ENCODE measurements around the gene SLC2A6. TPM values are rescaled to one million over a fixed set of nuclear protein-coding genes. Genes with fewer than 3 reads are reported as not detected.

SLC2A6 gene
- total RNA-seq, 2 experiments from 2014 or later: 2.2 to 2.6 TPM

- Mint-ChIP-seq H3K27me3 (no peaks in the 10 kb centered on the region), H3K4me3 (no peak overlapping the region), H3K4me1 (ENCODE audit: low read depth) (peaks cover 5% of the 10 kb centered on the region), H3K9me3 (no peaks in the 10 kb centered on the region), H3K36me3 (no peaks in the 10 kb centered on the region), H3K27ac (no peak overlapping the region)
- POLR2A ChIA-PET: no interaction called here
- no peak for DNase-seq
- intact Hi-C loops (cut with micrococcal nuclease): loop anchor here (5.0 kb wide), 1 partner anchor 59 kb away; the partner anchor contains the start of gene REXO4
- CTCF ChIA-PET: interaction anchor here (1.4 kb wide), 1 partner anchor 9 kb away, joined by 3 read pairs; no protein-coding TSS in a partner anchor
Measured at GRCh38 chr9:133476036-133476931, 2.6 kb downstream of the SLC2A6 start.

GRCh38 chr9:133475292-133476012 lies 3.4 kb downstream of the SLC2A6 start:
- DNase-seq: no peak
- Mint-ChIP-seq H3K4me1 (ENCODE audit: low read depth) (peaks cover 5% of the 10 kb centered on the region), H3K36me3 (no peaks in the 10 kb centered on the region), H3K4me3 (no peak overlapping the region), H3K9me3 (no peaks in the 10 kb centered on the region), H3K27me3 (no peaks in the 10 kb centered on the region), H3K27ac (no peak overlapping the region)
- ChIA-PET CTCF (no interaction called here), POLR2A (no interaction called here)
- intact Hi-C loops (cut with micrococcal nuclease): loop anchor here (5.0 kb wide), 1 partner anchor 58 kb away; the partner anchor contains the start of gene REXO4

GRCh38 chr9:133474853-133475252 lies 4.0 kb downstream of the SLC2A6 start:
- Mint-ChIP-seq H3K27me3 (no peaks in the 10 kb centered on the region), H3K4me3 (no peak overlapping the region), H3K27ac (no peak overlapping the region), H3K9me3 (no peaks in the 10 kb centered on the region), H3K36me3 (no peaks in the 10 kb centered on the region), H3K4me1 (ENCODE audit: low read depth) (peaks cover 3% of the 10 kb centered on the region)
- DNase-seq: no peak
- ChIA-PET POLR2A (no interaction called here), CTCF (interaction anchor here (1.2 kb wide), 1 partner anchor 12 kb away, joined by 3 read pairs; no protein-coding TSS in a partner anchor)
- intact Hi-C loops (cut with micrococcal nuclease): loop anchor here (5.0 kb wide), 1 partner anchor 58 kb away; the partner anchor contains the start of gene REXO4

- H3K36me3 Mint-ChIP-seq: no peaks in the 10 kb centered on the region
- POLR2A ChIA-PET: no interaction called here
Measured at GRCh38 chr9:133474215-133474614, 4.7 kb downstream of the SLC2A6 start.

GRCh38 chr9:133473743-133474142 lies 5.2 kb downstream of the SLC2A6 start:
- H3K36me3 Mint-ChIP-seq: no peaks in the 10 kb centered on the region
- no peak for DNase-seq
- no peaks in the 10 kb centered on the region for H3K4me1 Mint-ChIP-seq (ENCODE audit: low read depth)
- ChIA-PET CTCF (interaction anchor here (1.2 kb wide), 1 partner anchor 13 kb away, joined by 3 read pairs; no protein-coding TSS in a partner anchor), POLR2A (no interaction called here)
- H3K27ac Mint-ChIP-seq: no peak overlapping the region
- intact Hi-C loops (cut with micrococcal nuclease): no loop called here
- H3K9me3 Mint-ChIP-seq: no peaks in the 10 kb centered on the region
- H3K4me3 Mint-ChIP-seq: no peak overlapping the region
- no peaks in the 10 kb centered on the region for H3K27me3 Mint-ChIP-seq

More at GRCh38 chr9:133474215-133474614, 4.7 kb downstream of the SLC2A6 start:
- Mint-ChIP-seq H3K27ac (no peak overlapping the region), H3K4me3 (no peak overlapping the region), H3K4me1 (ENCODE audit: low read depth) (no peaks in the 10 kb centered on the region), H3K9me3 (no peaks in the 10 kb centered on the region), H3K27me3 (no peaks in the 10 kb centered on the region)
- no peak for DNase-seq
- CTCF ChIA-PET: interaction anchor here (1.2 kb wide), 1 partner anchor 12 kb away, joined by 3 read pairs; no protein-coding TSS in a partner anchor
- intact Hi-C loops (cut with micrococcal nuclease): no loop called here

GRCh38 chr9:133472753-133473378 lies 6.0 kb downstream of the SLC2A6 start:
- Mint-ChIP-seq H3K27me3 (no peaks in the 10 kb centered on the region), H3K4me1 (ENCODE audit: low read depth) (no peaks in the 10 kb centered on the region), H3K27ac (no peak overlapping the region), H3K4me3 (no peak overlapping the region), H3K9me3 (no peaks in the 10 kb centered on the region), H3K36me3 (no peaks in the 10 kb centered on the region)
- intact Hi-C loops (cut with micrococcal nuclease): no loop called here
- POLR2A ChIA-PET: no interaction called here
- DNase-seq: no peak
- CTCF ChIA-PET: no interaction called here

GRCh38 chr9:133472277-133472645 lies 6.6 kb downstream of the SLC2A6 start:
- intact Hi-C loops (cut with micrococcal nuclease): no loop called here
- Mint-ChIP-seq H3K36me3 (no peaks in the 10 kb centered on the region), H3K4me3 (no peak overlapping the region), H3K9me3 (no peaks in the 10 kb centered on the region), H3K4me1 (ENCODE audit: low read depth) (no peaks in the 10 kb centered on the region), H3K27me3 (no peaks in the 10 kb centered on the region), H3K27ac (no peak overlapping the region)
- DNase-seq: no peak
- ChIA-PET POLR2A (no interaction called here), CTCF (no interaction called here)

GRCh38 chr9:133471551-133472276 lies 7.2 kb downstream of the SLC2A6 start:
- no peak overlapping the region for H3K4me3 Mint-ChIP-seq
- no peaks in the 10 kb centered on the region for H3K9me3 Mint-ChIP-seq
- no peaks in the 10 kb centered on the region for H3K4me1 Mint-ChIP-seq (ENCODE audit: low read depth)
- ChIA-PET POLR2A (no interaction called here), CTCF (no interaction called here)
- intact Hi-C loops (cut with micrococcal nuclease): no loop called here
- no peak for DNase-seq
- H3K27ac Mint-ChIP-seq: no peak overlapping the region
- no peaks in the 10 kb centered on the region for H3K36me3 Mint-ChIP-seq
- H3K27me3 Mint-ChIP-seq: no peaks in the 10 kb centered on the region

GRCh38 chr9:133470988-133471387 lies 7.9 kb downstream of the SLC2A6 start:
- ChIA-PET POLR2A (no interaction called here), CTCF (no interaction called here)
- no peaks in the 10 kb centered on the region for H3K9me3 Mint-ChIP-seq
- DNase-seq: no peak
- no peaks in the 10 kb centered on the region for H3K4me1 Mint-ChIP-seq (ENCODE audit: low read depth)
- H3K4me3 Mint-ChIP-seq: no peak overlapping the region
- intact Hi-C loops (cut with micrococcal nuclease): no loop called here
- H3K27ac Mint-ChIP-seq: no peak overlapping the region
- H3K27me3 Mint-ChIP-seq: no peaks in the 10 kb centered on the region
- no peaks in the 10 kb centered on the region for H3K36me3 Mint-ChIP-seq

GRCh38 chr9:133470427-133470924 lies 8.4 kb downstream of the SLC2A6 start:
- Mint-ChIP-seq H3K27me3 (no peaks in the 10 kb centered on the region), H3K27ac (no peak overlapping the region), H3K36me3 (no peaks in the 10 kb centered on the region), H3K4me1 (ENCODE audit: low read depth) (no peaks in the 10 kb centered on the region), H3K9me3 (no peaks in the 10 kb centered on the region), H3K4me3 (no peak overlapping the region)
- CTCF ChIA-PET: no interaction called here
- intact Hi-C loops (cut with micrococcal nuclease): no loop called here
- POLR2A ChIA-PET: no interaction called here
- no peak for DNase-seq

GRCh38 chr9:133468777-133469421 lies 10.0 kb downstream of the SLC2A6 start:
- intact Hi-C loops (cut with micrococcal nuclease): no loop called here
- Mint-ChIP-seq H3K36me3 (no peaks in the 10 kb centered on the region), H3K9me3 (no peaks in the 10 kb centered on the region), H3K27me3 (no peaks in the 10 kb centered on the region), H3K4me1 (ENCODE audit: low read depth) (no peaks in the 10 kb centered on the region), H3K4me3 (no peak overlapping the region), H3K27ac (no peak overlapping the region)
- DNase-seq: no peak
- ChIA-PET CTCF (interaction anchor here (1.3 kb wide), 1 partner anchor 18 kb away, joined by 3 read pairs; no protein-coding TSS in a partner anchor), POLR2A (no interaction called here)

All from activated CD4-positive, alpha-beta memory T cell treated with anti-CD3 and anti-CD28 coated beads for 36 hours (primary cell).